GM12878 (cell line): ENCODE measurements around the gene GPC3. TPM values are rescaled to one million over a fixed set of nuclear protein-coding genes. Genes with fewer than 3 reads are reported as not detected.

Source experiments
- ATAC-seq: fragments of 200-7000 bp; cut with Tn5 transposase; 3 replicates; pipeline ENCODE4 v1.9.1; 2020; ENCODE audit warnings: mild to moderate bottlenecking, moderate library complexity
- BruUV-seq: library from RNA; stranded (reverse); fragments of 400-500 nt; replicated peaks from 2 replicates; lab custom pipeline; 2021; lab: Mats Ljungman, UMichigan
- CTCF ChIA-PET: fragments of 300-600 bp; sonication (Branson Sonifier 250); formaldehyde crosslinking; extraction: SDS; loops from one replicate; lab custom pipeline; 2021; ENCODE audit warnings: inconsistent platforms; lab: Yijun Ruan, JAX
- POLR2A ChIA-PET: fragments of 350-600 bp; formaldehyde crosslinking; extraction: SDS; loops from one replicate; lab custom pipeline; 2021; ENCODE audit warnings: inconsistent platforms; lab: Charles Lee
- RAD21 ChIA-PET: fragments of 300-600 bp; sonication (Branson Sonifier 250); formaldehyde crosslinking; loops from one replicate; lab custom pipeline; 2023; ENCODE audit warnings: antibody characterized with exemption; ENCODE audit not compliant: unreplicated experiment; lab: Charles Lee
- SMC1A ChIA-PET: fragments of 300-600 bp; sonication (Branson Sonifier 250); formaldehyde crosslinking; loops from one replicate; lab custom pipeline; 2023; ENCODE audit not compliant: unreplicated experiment, uncharacterized antibody; lab: Charles Lee
- DNase-seq: peaks from one replicate; pipeline ENCODE4 v3.0.0-alpha.2; 2011; ENCODE audit warnings: low read depth, low spot score
- FAIRE-seq: peaks from 3 replicates; lab custom pipeline; 2011; peaks lifted over from hg19 to GRCh38; lab: Jason Lieb, UNC
- H2AFZ ChIP-seq: 2 replicates; pipeline ENCODE4 v1.6.0; 2011; ENCODE audit warnings: low read depth, low read length, control low read depth; ENCODE audit not compliant: control insufficient read depth
- H3K27ac ChIP-seq: 2 replicates; pipeline ENCODE4 v1.5.1; 2011; ENCODE audit warnings: control low read depth; ENCODE audit not compliant: control insufficient read depth, insufficient read depth
- H3K27me3 ChIP-seq, 2 experiments: replicated peaks in 1 of 2; 2 replicates each; pipeline versions ENCODE4 v1.6.0 to v1.6.1; 2011; ENCODE audit warnings: low read length in 1 of 2; ENCODE audit not compliant: control insufficient read depth in 2 of 2, insufficient read depth in 2 of 2
- H3K36me3 ChIP-seq, 2 experiments: 2 replicates each; pipeline ENCODE4 v1.5.1; 2011; ENCODE audit warnings: low read length in 1 of 2; ENCODE audit not compliant: control insufficient read depth in 2 of 2, insufficient read depth in 2 of 2
- H3K4me1 ChIP-seq: 2 replicates; pipeline ENCODE4 v1.6.1; 2011; ENCODE audit warnings: mild to moderate bottlenecking, low read length, moderate library complexity, mixed read lengths; ENCODE audit not compliant: control insufficient read depth, insufficient read depth
- H3K4me2 ChIP-seq: 2 replicates; pipeline ENCODE4 v1.6.0; 2011; ENCODE audit warnings: control low read depth; ENCODE audit not compliant: control insufficient read depth, insufficient read depth
- H3K4me3 ChIP-seq: fragments of 200-600 bp; sonication (generic); 2 replicates; pipeline ENCODE4 v1.5.1; 2016
- H3K79me2 ChIP-seq: 2 replicates; pipeline ENCODE4 v1.6.0; 2011; ENCODE audit warnings: low read length; ENCODE audit not compliant: control insufficient read depth, insufficient read depth
- H3K9ac ChIP-seq: 2 replicates; pipeline ENCODE4 v1.8.0; 2011; ENCODE audit warnings: low read length, control low read depth, mixed read lengths; ENCODE audit not compliant: control insufficient read depth, insufficient read depth
- H3K9me3 ChIP-seq: replicated peaks from 3 replicates; pipeline ENCODE4 v1.5.1; 2011; ENCODE audit warnings: mild to moderate bottlenecking, low read length; ENCODE audit not compliant: control insufficient read depth, insufficient read depth
- H4K20me1 ChIP-seq: 2 replicates; pipeline ENCODE4 v1.6.0; 2011; ENCODE audit not compliant: control insufficient read depth, insufficient read depth
- BACH1 ChIP-seq: fragments of 450-650 bp; IDR thresholded peaks from 2 replicates; pipeline ENCODE4 v1.6.1; 2017; ENCODE audit warnings: mild to moderate bottlenecking, borderline replicate concordance
- BRCA1 ChIP-seq: IDR thresholded peaks from 2 replicates; pipeline ENCODE4 v1.6.1; 2011; ENCODE audit warnings: low read depth, low read length, improper control_type of control experiment
- CEBPB ChIP-seq, 2 experiments: fragments of 150-350 bp in 1 of 2; IDR thresholded peaks; 2 replicates each; pipeline ENCODE4 v1.6.1; 2012 to 2014; ENCODE audit warnings: low read depth in 2 of 2, low read length in 2 of 2, borderline replicate concordance in 1 of 2, inconsistent platforms in 1 of 2
- CHD2 ChIP-seq: IDR thresholded peaks from 2 replicates; pipeline ENCODE4 v1.6.1; 2011; ENCODE audit warnings: low read depth, low read length, improper control_type of control experiment, borderline replicate concordance
- CHD4 ChIP-seq: fragments of 200-600 bp; sonication (generic); IDR thresholded peaks from 2 replicates; pipeline ENCODE4 v1.6.1; 2016; ENCODE audit warnings: mild to moderate bottlenecking
- EED ChIP-seq: sonication (generic); IDR thresholded peaks from 2 replicates; pipeline ENCODE4 v1.6.1; 2016; ENCODE audit warnings: antibody characterized with exemption, low read depth
- EP300 ChIP-seq, 2 experiments: fragments of 150-350 bp in 1 of 2; IDR thresholded peaks; 2 replicates each; pipeline ENCODE4 v1.6.1; 2011 to 2012; ENCODE audit warnings: low read depth in 2 of 2, low read length in 2 of 2, borderline replicate concordance in 1 of 2, improper control_type of control experiment in 1 of 2, inconsistent platforms in 1 of 2; ENCODE audit not compliant: control insufficient read depth in 1 of 2
- GATAD2B ChIP-seq: fragments of 450-650 bp; conservative IDR thresholded peaks from 2 replicates; pipeline ENCODE4 v1.6.1; 2017; ENCODE audit warnings: low read depth, mild to moderate bottlenecking, moderate library complexity
- HDGF ChIP-seq: fragments of 450-650 bp; IDR thresholded peaks from 2 replicates; pipeline ENCODE4 v1.6.1; 2016; ENCODE audit warnings: antibody characterized with exemption
- IKZF1 ChIP-seq: fragments of 450-650 bp; conservative IDR thresholded peaks from 2 replicates; pipeline ENCODE4 v1.6.1; 2017; ENCODE audit warnings: antibody characterized with exemption, mild to moderate bottlenecking
- IKZF2 ChIP-seq, 2 experiments: fragments of 450-650 bp; IDR thresholded peaks; 2 replicates each; pipeline ENCODE4 v1.6.1; 2017; ENCODE audit warnings: mild to moderate bottlenecking in 2 of 2, moderate library complexity in 2 of 2
- IRF4 ChIP-seq: IDR thresholded peaks from 2 replicates; pipeline ENCODE4 v1.6.1; 2011; ENCODE audit warnings: low read depth, low read length
- NBN ChIP-seq: fragments of 450-650 bp; IDR thresholded peaks from 2 replicates; pipeline ENCODE4 v1.6.1; 2016
- RBBP5 ChIP-seq: fragments of 200-600 bp; sonication (generic); conservative IDR thresholded peaks from 2 replicates; pipeline ENCODE4 v1.6.1; 2016
- RFX5 ChIP-seq: IDR thresholded peaks from 2 replicates; pipeline ENCODE4 v1.6.1; 2011; ENCODE audit warnings: low read depth, low read length, improper control_type of control experiment
- SIX5 ChIP-seq: IDR thresholded peaks from 2 replicates; pipeline ENCODE4 v1.6.1; 2011; ENCODE audit warnings: mild to moderate bottlenecking, low read depth, low read length, moderate library complexity; ENCODE audit not compliant: severe bottlenecking
- SMC3 ChIP-seq: IDR thresholded peaks from 2 replicates; pipeline ENCODE4 v1.6.1; 2011; ENCODE audit warnings: low read length, improper control_type of control experiment, borderline replicate concordance
- SPI1 ChIP-seq: IDR thresholded peaks from 2 replicates; pipeline ENCODE4 v1.6.1; 2011; ENCODE audit warnings: low read depth, mild to moderate bottlenecking, low read length, moderate library complexity, borderline replicate concordance; ENCODE audit not compliant: insufficient read depth
- STAT1 ChIP-seq: fragments of 450-650 bp; conservative IDR thresholded peaks from 2 replicates; pipeline ENCODE4 v1.6.1; 2014; ENCODE audit warnings: antibody characterized with exemption, mild to moderate bottlenecking
- USF1 ChIP-seq: IDR thresholded peaks from 2 replicates; pipeline ENCODE4 v1.6.1; 2011; ENCODE audit warnings: borderline replicate concordance, low read depth, mild to moderate bottlenecking, moderate library complexity, mixed read lengths, low read length; ENCODE audit not compliant: insufficient read depth; ENCODE audit errors: extremely low read length
- WGBS: methylation state at CpG from one replicate; pipeline ENCODE4 v1.1.6; 2016; ENCODE audit warnings: low lambda C conversion rate; ENCODE audit not compliant: insufficient replicate concordance, insufficient coverage; ENCODE audit errors: missing lambda C conversion rate; 5-methylcytosine and 5-hydroxymethylcytosine counted together
- in situ Hi-C: fragments of 300-500 bp; cut with MboI; formaldehyde crosslinking; loops from 9 replicates; pipeline ENCODE4 v1.14.3; 2018; ENCODE audit warnings: mixed read lengths
- intact Hi-C: fragments of 100-400 bp; cut with micrococcal nuclease; formaldehyde crosslinking; loops from one replicate; pipeline ENCODE4 v1.14.2; 2022; ENCODE audit not compliant: unreplicated experiment
- polyA plus RNA-seq, 11 experiments: library from polyadenylated mRNA; depleted of rRNA in 4 of 11; unstranded in 6 of 11; stranded (reverse) in 5 of 11; fragments of >200 nt; fragmentation: Nextera tagmentation in 4 of 11; fragmentation: Illumina TruSeq in 1 of 11; extraction: Ambion mirVana in 4 of 11; extraction: Trizol in 1 of 11; gene quantifications; 1 replicate in 1 of 11; 2 replicates in 10 of 11; pipeline versions ENCODE4 v1.2.1 to v1.2.3, GENCODE V29; 2011 to 2016; ENCODE audit warnings: inconsistent platforms in 2 of 11, missing spikeins in 2 of 11, low read depth in 1 of 11
- total RNA-seq, 4 experiments: library from RNA; depleted of rRNA in 3 of 4; stranded (reverse); fragments of >200 nt in 3 of 4; fragmentation: Illumina TruSeq in 1 of 4; extraction: Trizol in 1 of 4; gene quantifications; 2 replicates each; pipeline versions ENCODE4 v1.2.1 to v1.2.3, GENCODE V29; 2013 to 2021

The GPC3 gene
- total and polyA plus RNA-seq, 10 of the 15 experiments (the other 5 are each of a cell fraction or from before 2014, with no cell fraction given), result 0.09 to 0.82 TPM; not detected in 8

GRCh38 chrX:133606990-133607389 lies 378.4 kb downstream of the GPC3 start:
- FAIRE-seq (no peak), DNase-seq (no peak), ATAC-seq (no peak)
- Histone ChIP-seq H4K20me1 (no peaks in the 10 kb centered on the region), H3K4me3 (no peak overlapping the region), H3K27ac (no peak overlapping the region), H3K36me3 (no peaks in the 10 kb centered on the region), H3K9ac (no peak overlapping the region), H3K4me1 (no peaks in the 10 kb centered on the region), H3K27me3 (no peaks in the 10 kb centered on the region), H2AFZ (no peak overlapping the region), H3K9me3 (no peaks in the 10 kb centered on the region), H3K4me2 (no peak overlapping the region), H3K79me2 (no peaks in the 10 kb centered on the region)
- BruUV-seq, result no TSS peak
- ChIA-PET CTCF (interaction anchor here (0.5 to 1.4 kb wide), 4 partner anchors 9 to 255 kb away, joined by 3 read pairs; no protein-coding TSS in a partner anchor), POLR2A (no interaction called here), RAD21 (interaction anchor here (0.9 kb wide), 1 partner anchor 43 kb away, joined by 3 read pairs; no protein-coding TSS in a partner anchor), SMC1A (no interaction called here)
- TF ChIP-seq USF1, result no peak
- no peak for TF ChIP-seq CHD2
- in situ Hi-C loops, result no loop called here
- WGBS, result 0% methylated on average over 1 of the region's 1 CpG
- intact Hi-C loops, result no loop called here

DNA sequence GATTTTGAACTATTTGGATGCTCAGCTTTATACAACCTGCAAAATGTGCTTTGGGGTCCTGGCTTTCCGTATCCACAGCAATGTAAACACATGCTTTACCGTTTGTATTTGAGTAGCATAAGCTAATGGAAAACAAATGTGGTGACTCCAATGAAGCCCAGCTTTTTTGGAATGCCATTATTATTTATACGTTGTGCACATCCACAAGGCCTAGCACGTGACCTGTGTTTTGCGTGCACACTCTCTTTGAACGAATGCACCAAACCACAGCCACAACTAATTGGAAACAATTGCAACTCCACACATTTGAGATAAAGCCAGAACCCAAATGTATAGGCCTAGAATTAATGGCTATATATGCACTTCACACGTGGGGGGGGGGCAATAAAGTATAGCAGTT lies 380.6 kb downstream of the GPC3 start:
- no peak overlapping the region for H3K4me3 ChIP-seq
- intact Hi-C loops (no loop called here), in situ Hi-C loops (no loop called here)
- POLR2A ChIA-PET, result no interaction called here
- no peak overlapping the region for H2AFZ ChIP-seq
- H3K36me3 ChIP-seq, result no peaks in the 10 kb centered on the region
- WGBS, result 41% methylated on average over 7 of the region's 7 CpGs
- FAIRE-seq (no peak), DNase-seq (no peak), ATAC-seq (no peak)
- H4K20me1 ChIP-seq, result no peaks in the 10 kb centered on the region
- TF ChIP-seq EED (no peak), CHD4 (no peak), RBBP5 (no peak), STAT1 (no peak), HDGF (no peak), IRF4 (no peak), RFX5 (no peak), SPI1 (no peak), GATAD2B (no peak), SIX5 (no peak), IKZF2 (IDR thresholded peaks at IDR 0.05) (no peak), CEBPB (IDR thresholded peaks at IDR 0.05; ENCODE audit: borderline replicate concordance in 1 of 2, low read depth in 2 of 2, low read length in 2 of 2) (no peak), SMC3 (no peak), BRCA1 (no peak), IKZF1 (no peak), NBN (no peak), BACH1 (no peak), EP300 (IDR thresholded peaks at IDR 0.05; ENCODE audit: borderline replicate concordance in 1 of 2, control insufficient read depth in 1 of 2, low read depth in 2 of 2, low read length in 2 of 2) (no peak)
- RAD21 ChIA-PET, result interaction anchor here (0.6 kb wide), 1 partner anchor 1333 kb away, joined by 3 read pairs; no protein-coding TSS in a partner anchor
- no peaks in the 10 kb centered on the region for H3K27me3 ChIP-seq
- CTCF ChIA-PET, result interaction anchor here (0.6 to 1.4 kb wide), 2 partner anchors 8 to 84 kb away, joined by 3 to 5 read pairs; no protein-coding TSS in a partner anchor
- no peak overlapping the region for H3K27ac ChIP-seq
- BruUV-seq, result no TSS peak
- no peaks in the 10 kb centered on the region for H3K79me2 ChIP-seq
- SMC1A ChIA-PET, result interaction anchor here (1.0 kb wide), 1 partner anchor 61 kb away, joined by 3 read pairs; no protein-coding TSS in a partner anchor
- no peaks in the 10 kb centered on the region for H3K4me1 ChIP-seq
- H3K9me3 ChIP-seq, result no peaks in the 10 kb centered on the region
- no peak overlapping the region for H3K9ac ChIP-seq
- no peak overlapping the region for H3K4me2 ChIP-seq
